ENCODE measurements around the gene CLEC4A. TPM values are rescaled to one million over a fixed set of nuclear protein-coding genes. Genes with fewer than 3 reads are reported as not detected.
A peak's percentile ranks its signal among the peaks of the same experiment; 100 is the strongest.
"Not testable (repeated sequence)": the region's sequence is repeated elsewhere in the genome, so short reads cannot be mapped to it uniquely, and the experiment has no call there.

Gene CLEC4A
- total RNA-seq, 2 donors from 2014 or later: 0.67 TPM; not detected in 1

DNA sequence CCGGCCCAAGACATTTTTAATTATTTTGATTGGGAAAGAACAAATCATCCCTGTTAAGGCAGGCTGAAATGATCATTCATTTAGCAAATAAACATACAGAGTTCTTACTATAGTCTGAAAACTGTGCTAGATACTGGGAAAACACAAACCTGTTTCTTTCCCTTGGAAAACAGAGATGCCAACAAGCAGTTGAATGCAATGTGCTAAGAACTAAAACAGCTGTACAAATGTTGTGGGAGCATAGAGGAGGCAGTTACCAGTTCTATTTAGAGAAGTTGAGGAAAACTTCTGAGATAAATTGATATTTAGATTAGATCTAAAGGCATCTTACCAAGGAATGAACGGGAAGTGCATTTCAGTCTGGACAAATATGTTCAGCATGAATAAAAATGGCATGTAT is 44.5 kb upstream of the CLEC4A start:
- Histone ChIP-seq H3K27me3 (no peaks in the 10 kb centered on the region), H3K9me3 (no peaks in the 10 kb centered on the region), H3K4me3 (no peak overlapping the region), H3K27ac (no peak overlapping the region), H3K4me1 (peaks cover 0 to 22% of the 10 kb centered on the region in 2 donors), H3K36me3 (no peaks in the 10 kb centered on the region)
- DNase-seq (ENCODE audit: low spot score): no peak
- TF ChIP-seq, protein P1, sequence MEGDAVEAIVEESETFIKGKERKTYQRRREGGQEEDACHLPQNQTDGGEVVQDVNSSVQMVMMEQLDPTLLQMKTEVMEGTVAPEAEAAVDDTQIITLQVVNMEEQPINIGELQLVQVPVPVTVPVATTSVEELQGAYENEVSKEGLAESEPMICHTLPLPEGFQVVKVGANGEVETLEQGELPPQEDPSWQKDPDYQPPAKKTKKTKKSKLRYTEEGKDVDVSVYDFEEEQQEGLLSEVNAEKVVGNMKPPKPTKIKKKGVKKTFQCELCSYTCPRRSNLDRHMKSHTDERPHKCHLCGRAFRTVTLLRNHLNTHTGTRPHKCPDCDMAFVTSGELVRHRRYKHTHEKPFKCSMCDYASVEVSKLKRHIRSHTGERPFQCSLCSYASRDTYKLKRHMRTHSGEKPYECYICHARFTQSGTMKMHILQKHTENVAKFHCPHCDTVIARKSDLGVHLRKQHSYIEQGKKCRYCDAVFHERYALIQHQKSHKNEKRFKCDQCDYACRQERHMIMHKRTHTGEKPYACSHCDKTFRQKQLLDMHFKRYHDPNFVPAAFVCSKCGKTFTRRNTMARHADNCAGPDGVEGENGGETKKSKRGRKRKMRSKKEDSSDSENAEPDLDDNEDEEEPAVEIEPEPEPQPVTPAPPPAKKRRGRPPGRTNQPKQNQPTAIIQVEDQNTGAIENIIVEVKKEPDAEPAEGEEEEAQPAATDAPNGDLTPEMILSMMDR (IDR thresholded peaks at IDR 0.05): no peak

DNA sequence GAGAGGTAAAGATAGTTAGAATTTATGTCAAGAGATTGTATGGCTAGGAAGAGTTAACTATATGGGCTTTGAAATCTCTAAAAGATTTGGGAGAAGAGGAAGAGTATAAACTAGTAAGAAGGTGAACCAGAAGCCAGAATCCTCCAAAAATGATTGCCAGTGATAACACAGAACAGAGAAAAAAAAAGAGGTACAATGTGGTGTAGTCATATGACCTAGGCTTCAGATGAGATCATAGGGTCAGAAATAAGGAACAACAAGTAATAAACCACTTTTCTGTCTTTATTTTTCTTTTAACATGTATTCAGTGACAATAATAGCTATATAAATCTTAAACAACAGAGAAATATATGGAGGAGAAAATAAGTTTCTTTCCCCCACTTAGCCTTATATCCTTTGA is 43.3 kb upstream of the CLEC4A start:
- peaks cover 0 to 29% of the 10 kb centered on the region in 2 donors for H3K4me1 ChIP-seq
- H3K4me3 ChIP-seq: no peak overlapping the region
- TF ChIP-seq, protein P1 (IDR thresholded peaks at IDR 0.05): no peak
- H3K9me3 ChIP-seq: no peaks in the 10 kb centered on the region
- no peak for DNase-seq (ENCODE audit: low spot score)
- no peaks in the 10 kb centered on the region for H3K36me3 ChIP-seq
- no peak overlapping the region for H3K27ac ChIP-seq
- H3K27me3 ChIP-seq: no peaks in the 10 kb centered on the region

DNA sequence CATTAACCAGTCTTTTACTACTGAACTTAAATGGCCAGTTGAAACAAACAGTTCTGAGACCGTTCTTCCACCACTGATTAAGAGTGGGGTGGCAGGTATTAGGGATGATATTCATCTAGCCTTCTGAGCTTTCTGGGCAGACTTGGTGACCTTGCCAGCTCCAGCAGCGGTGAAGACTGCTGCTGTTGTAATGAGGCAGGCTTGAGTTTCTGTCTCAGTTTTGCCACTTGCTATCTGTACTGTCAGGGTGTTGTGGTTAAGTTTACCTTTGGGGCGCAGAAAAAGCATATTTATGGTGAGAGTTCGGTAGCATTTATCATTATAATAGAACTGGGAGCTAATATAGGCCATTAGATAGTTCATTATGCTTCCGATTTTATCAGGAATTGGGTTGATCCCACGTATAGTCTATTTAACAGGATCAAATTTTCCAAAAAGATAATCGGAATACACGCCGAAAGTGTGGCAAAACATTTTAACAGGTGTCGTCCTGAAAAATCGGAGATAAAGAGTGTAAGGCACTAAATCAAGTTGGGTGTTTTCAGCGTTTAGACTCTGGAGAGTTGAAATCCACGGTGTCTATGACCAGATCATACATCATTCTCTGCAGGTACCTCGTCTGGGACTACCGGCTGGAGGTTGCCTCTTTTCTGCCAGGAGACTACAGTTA is 42.0 kb upstream of the CLEC4A start:
- no peaks in the 10 kb centered on the region for H3K9me3 ChIP-seq
- H3K4me3 ChIP-seq: peak overlapping the region; percentile 79 to 81
- H3K27me3 ChIP-seq: no peaks in the 10 kb centered on the region
- H3K27ac ChIP-seq: peak overlapping the region; percentile 95 to 97
- TF ChIP-seq, protein P1 (IDR thresholded peaks at IDR 0.05): no peak
- no peak for DNase-seq (ENCODE audit: low spot score)
- H3K4me1 ChIP-seq: peaks cover 0 to 32% of the 10 kb centered on the region in 2 donors
- no peaks in the 10 kb centered on the region for H3K36me3 ChIP-seq

DNA sequence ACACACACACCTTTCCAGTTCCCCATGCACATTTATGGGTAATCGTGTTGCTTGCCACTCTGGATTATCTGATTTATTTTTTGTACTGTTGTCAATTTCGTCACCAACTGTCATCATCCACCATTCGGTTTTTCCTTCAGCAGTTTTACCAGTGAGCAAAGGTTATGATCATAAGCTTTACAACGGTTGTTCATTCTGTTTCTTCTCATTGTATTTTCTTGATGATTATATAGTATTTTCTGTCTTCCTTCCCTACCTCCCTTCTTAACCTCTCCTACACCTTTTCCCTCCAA is 40.7 kb upstream of the CLEC4A start:
- peaks cover 0 to 40% of the 10 kb centered on the region in 2 donors for H3K4me1 ChIP-seq
- no peaks in the 10 kb centered on the region for H3K27me3 ChIP-seq
- peak overlapping the region; percentile 95 to 97 for H3K27ac ChIP-seq
- no peaks in the 10 kb centered on the region for H3K36me3 ChIP-seq
- H3K4me3 ChIP-seq: peak overlapping the region; percentile 79 to 81
- no peaks in the 10 kb centered on the region for H3K9me3 ChIP-seq
- DNase-seq (ENCODE audit: low spot score): no peak
- TF ChIP-seq, protein P1 (IDR thresholded peaks at IDR 0.05): no peak

DNA sequence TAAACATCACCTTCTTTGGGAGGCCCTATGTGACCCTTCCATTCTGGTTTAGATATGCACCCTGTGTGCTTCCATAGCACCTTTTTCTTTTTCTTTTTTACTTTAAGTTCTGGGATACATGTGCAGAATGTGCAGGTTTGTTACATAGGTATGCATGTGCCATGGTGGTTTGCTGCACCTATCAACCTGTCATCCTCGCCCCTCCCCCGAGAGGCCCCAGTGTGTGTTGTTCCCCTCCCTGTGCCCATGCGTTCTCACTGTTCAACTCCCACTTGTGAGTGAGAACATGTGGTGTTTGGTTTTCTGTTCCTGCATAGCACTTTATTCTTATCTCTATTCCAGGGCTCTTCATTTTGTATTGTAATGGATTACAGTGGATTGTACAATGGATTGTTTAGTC is 39.1 kb upstream of the CLEC4A start:
- not testable (repeated sequence) for H3K4me3 ChIP-seq; DNase-seq (ENCODE audit: low spot score); H3K9me3 ChIP-seq; H3K27ac ChIP-seq; H3K36me3 ChIP-seq; H3K27me3 ChIP-seq
- H3K4me1 ChIP-seq: peaks cover 0 to 41% of the 10 kb centered on the region in 2 donors

DNA sequence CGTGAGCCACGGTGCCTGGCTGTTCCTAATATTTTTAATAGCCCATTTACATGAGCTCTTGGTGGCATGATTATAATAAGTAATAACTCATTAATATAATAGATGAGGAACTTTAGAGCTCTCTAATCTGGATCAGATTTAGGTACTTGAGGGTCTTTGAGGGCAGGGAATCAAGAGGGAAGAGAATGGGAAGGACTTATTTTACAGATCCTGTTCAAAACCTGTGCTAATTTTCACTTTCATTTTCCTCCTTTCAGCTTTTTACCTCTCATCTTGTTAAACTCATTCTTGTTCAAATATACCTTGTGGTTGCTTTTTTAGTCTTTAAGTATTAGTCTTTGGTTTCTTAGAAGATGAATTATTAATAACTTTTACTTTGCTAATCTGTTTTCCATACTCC is 35.8 kb upstream of the CLEC4A start:
- Histone ChIP-seq H3K36me3 (peaks cover 30% of the 10 kb centered on the region), H3K4me1 (peaks cover 0 to 31% of the 10 kb centered on the region in 2 donors), H3K9me3 (no peaks in the 10 kb centered on the region), H3K27me3 (no peaks in the 10 kb centered on the region), H3K4me3 (no peak overlapping the region), H3K27ac (no peak overlapping the region)
- no peak for DNase-seq (ENCODE audit: low spot score)
- TF ChIP-seq, protein P1 (IDR thresholded peaks at IDR 0.05): no peak
